Hepatocyte (in vitro differentiated cells): ENCODE measurements around the gene CAPN12. TPM values are rescaled to one million over a fixed set of nuclear protein-coding genes. Genes with fewer than 3 reads are reported as not detected.

ENCODE experiments used
- DNase-seq: peaks from one replicate; pipeline ENCODE4 v3.0.0-alpha.2; 2016; ENCODE audit warnings: low spot score
- H2AFZ ChIP-seq: fragments of 200-600 bp; sonication (generic); 2 replicates; pipeline ENCODE4 v1.6.0; 2016; ENCODE audit warnings: antibody characterized with exemption, mild to moderate bottlenecking
- H3K27ac ChIP-seq: fragments of 200-600 bp; sonication (generic); 2 replicates; pipeline ENCODE4 v1.5.1; 2016; ENCODE audit warnings: mild to moderate bottlenecking
- H3K27me3 ChIP-seq: fragments of 200-600 bp; sonication (generic); 2 replicates; pipeline ENCODE4 v1.6.1; 2016
- H3K36me3 ChIP-seq: fragments of 200-600 bp; sonication (generic); replicated peaks from 2 replicates; pipeline ENCODE4 v1.5.1; 2016; ENCODE audit warnings: low read depth; ENCODE audit not compliant: insufficient read depth
- H3K4me1 ChIP-seq: fragments of 200-600 bp; sonication (generic); 2 replicates; pipeline ENCODE4 v1.5.1; 2016; ENCODE audit warnings: mild to moderate bottlenecking, moderate library complexity; ENCODE audit not compliant: insufficient read depth
- H3K4me2 ChIP-seq: fragments of 200-600 bp; sonication (generic); 2 replicates; pipeline ENCODE4 v1.6.0; 2016
- H3K4me3 ChIP-seq: fragments of 200-600 bp; sonication (generic); 2 replicates; pipeline ENCODE4 v1.5.1; 2016; ENCODE audit warnings: mild to moderate bottlenecking
- H3K79me2 ChIP-seq: fragments of 200-600 bp; sonication (generic); 2 replicates; pipeline ENCODE4 v1.6.0; 2017; ENCODE audit warnings: mild to moderate bottlenecking
- H3K9me2 ChIP-seq: fragments of 200-600 bp; sonication (generic); replicated peaks from 2 replicates; pipeline ENCODE4 v1.6.0; 2017; ENCODE audit warnings: mild to moderate bottlenecking; ENCODE audit not compliant: insufficient read depth
- H3K9me3 ChIP-seq: fragments of 200-600 bp; sonication (generic); 2 replicates; pipeline ENCODE4 v1.5.1; 2016; ENCODE audit warnings: low read depth, mild to moderate bottlenecking
- H4K20me1 ChIP-seq: fragments of 200-600 bp; sonication (generic); 2 replicates; pipeline ENCODE4 v1.6.0; 2016; ENCODE audit warnings: mild to moderate bottlenecking; ENCODE audit not compliant: insufficient read depth, poor library complexity, severe bottlenecking
- CTCF ChIP-seq: fragments of 200-600 bp; sonication (generic); IDR thresholded peaks from 2 replicates; pipeline ENCODE4 v1.5.1; 2016; ENCODE audit warnings: antibody characterized with exemption, mild to moderate bottlenecking; ENCODE audit not compliant: poor library complexity
- EZH2 ChIP-seq: fragments of 200-600 bp; sonication (generic); IDR thresholded peaks from 2 replicates; pipeline ENCODE4 v1.6.1; 2016; ENCODE audit warnings: antibody characterized with exemption, mild to moderate bottlenecking, borderline replicate concordance
- EZH2phosphoT487 ChIP-seq: fragments of 200-600 bp; sonication (generic); IDR thresholded peaks from one replicate; pipeline ENCODE4 v1.6.1; 2018; ENCODE audit warnings: antibody characterized with exemption, mild to moderate bottlenecking, low read depth, moderate library complexity; ENCODE audit not compliant: unreplicated experiment, severe bottlenecking
- WGBS: methylation state at CpG from one replicate; pipeline ENCODE4 v1.1.6; 2016; ENCODE audit warnings: low lambda C conversion rate; ENCODE audit errors: missing lambda C conversion rate; 5-methylcytosine and 5-hydroxymethylcytosine counted together
- polyA plus RNA-seq: library from polyadenylated mRNA; unstranded; fragments of >200 nt; fragmentation: Nextera tagmentation; extraction: Ambion mirVana; gene quantifications from 2 replicates; pipeline ENCODE4 v1.2.1, GENCODE V29; 2016
- total RNA-seq: library from RNA; depleted of rRNA; stranded (reverse); fragments of >200 nt; gene quantifications from 2 replicates; pipeline ENCODE4 v1.2.3, GENCODE V29; 2014

Gene CAPN12
- total and polyA plus RNA-seq, 2 experiments from 2014 or later: 24.3 to 26.6 TPM

- no peaks in the 10 kb centered on the region for H3K27me3 ChIP-seq
- peaks cover 5% of the 10 kb centered on the region for H3K4me1 ChIP-seq
- peak overlapping the region; percentile 91 for H3K27ac ChIP-seq
- H3K4me3 ChIP-seq: no peak overlapping the region
- H3K79me2 ChIP-seq: no peaks in the 10 kb centered on the region
- no peak overlapping the region for H2AFZ ChIP-seq
- H3K9me2 ChIP-seq: no peaks in the 10 kb centered on the region
- WGBS: 5% methylated on average over 13 of the region's 18 CpGs
- peak overlapping the region; percentile 77 for H3K4me2 ChIP-seq
- no peaks in the 10 kb centered on the region for H4K20me1 ChIP-seq
- TF ChIP-seq CTCF (no peak), EZH2 (no peak), EZH2phosphoT487 (no peak)
- H3K36me3 ChIP-seq: no peaks in the 10 kb centered on the region
- DNase-seq: peak; percentile 64
- H3K9me3 ChIP-seq: no peaks in the 10 kb centered on the region
Measured at GRCh38 chr19:38735257-38735686, 9.0 kb downstream of the CAPN12 start.

- Histone ChIP-seq H3K9me2 (no peaks in the 10 kb centered on the region), H3K9me3 (no peaks in the 10 kb centered on the region), H2AFZ (no peak overlapping the region), H3K27me3 (no peaks in the 10 kb centered on the region), H3K79me2 (no peaks in the 10 kb centered on the region), H3K4me2 (peak overlapping the region; percentile 77), H3K4me1 (peaks cover 5% of the 10 kb centered on the region), H3K4me3 (no peak overlapping the region), H3K27ac (peak overlapping the region; percentile 91), H3K36me3 (no peaks in the 10 kb centered on the region), H4K20me1 (no peaks in the 10 kb centered on the region)
- WGBS: 74% methylated on average over 12 of the region's 13 CpGs
- DNase-seq: peak; percentile 40
- no peak for TF ChIP-seq EZH2phosphoT487
- no peak for TF ChIP-seq CTCF
- no peak for TF ChIP-seq EZH2
Measured at GRCh38 chr19:38734426-38735256, 9.6 kb downstream of the CAPN12 start.

- no peak for TF ChIP-seq EZH2phosphoT487
- TF ChIP-seq CTCF: no peak
- TF ChIP-seq EZH2: no peak
- Histone ChIP-seq H3K4me2 (peak overlapping the region; percentile 77), H4K20me1 (no peaks in the 10 kb centered on the region), H3K27ac (peak overlapping the region; percentile 91), H3K36me3 (no peaks in the 10 kb centered on the region), H3K79me2 (no peaks in the 10 kb centered on the region), H2AFZ (no peak overlapping the region), H3K9me3 (no peaks in the 10 kb centered on the region), H3K4me3 (no peak overlapping the region), H3K27me3 (no peaks in the 10 kb centered on the region), H3K4me1 (peaks cover 5% of the 10 kb centered on the region), H3K9me2 (no peaks in the 10 kb centered on the region)
- 96% methylated on average over 4 of the region's 4 CpGs for WGBS
- no peak for DNase-seq
Measured at GRCh38 chr19:38734176-38734425, 10.2 kb downstream of the CAPN12 start.
